SK-N-SH (cell line): ENCODE data around the gene SMIM7. TPM values are rescaled to one million over a fixed set of nuclear protein-coding genes. Genes with fewer than 3 reads are reported as not detected.

Source experiments
- CTCF ChIA-PET: fragments of 300-600, 350-600 bp; formaldehyde crosslinking; extraction: SDS; loops from one replicate; lab custom pipeline; 2021; lab: Yijun Ruan, JAX
- POLR2A ChIA-PET: fragments of 350-600 bp; sonication (Branson Sonifier 250); formaldehyde crosslinking; extraction: SDS; loops from one replicate; lab custom pipeline; 2020; ENCODE audit warnings: antibody characterized with exemption, inconsistent platforms; lab: Yijun Ruan, JAX
- DNase-seq: peaks from one replicate; pipeline ENCODE4 v3.0.0; 2012
- H2AFZ ChIP-seq: fragments of 200-600 bp; sonication (generic); 2 replicates; pipeline ENCODE4 v1.8.1; 2016; ENCODE audit warnings: antibody characterized with exemption, mild to moderate bottlenecking, low read depth
- H3F3A ChIP-seq: fragments of 200-600 bp; sonication (generic); replicated peaks from 2 replicates; pipeline ENCODE3; 2016; ENCODE audit warnings: antibody characterized with exemption, mild to moderate bottlenecking; ENCODE audit not compliant: insufficient read depth
- H3K27ac ChIP-seq, 2 experiments: fragments of 200-500 bp in 1 of 2; fragments of 200-600 bp in 1 of 2; sonication (Bioruptor generic) in 1 of 2; sonication (generic), shearing (Covaris generic) in 1 of 2; 2 replicates each; pipeline versions ENCODE4 v1.5.1 to v1.6.1; 2014 to 2016; ENCODE audit warnings: low read depth in 2 of 2, inconsistent platforms in 1 of 2, low read length in 1 of 2, mild to moderate bottlenecking in 1 of 2, mixed read lengths in 1 of 2
- H3K27me3 ChIP-seq: fragments of 200-600 bp; sonication (generic), shearing (Covaris generic); 2 replicates; pipeline ENCODE4 v1.6.1; 2016; ENCODE audit warnings: mixed run types; ENCODE audit not compliant: insufficient read depth
- H3K36me3 ChIP-seq, 2 experiments: fragments of 200-500 bp in 1 of 2; fragments of 200-600 bp in 1 of 2; sonication (Bioruptor generic) in 1 of 2; sonication (generic) in 1 of 2; replicated peaks in 1 of 2; 2 replicates each; pipeline versions ENCODE3 to v1.5.1; 2014 to 2016; ENCODE audit warnings: low read length in 1 of 2, mild to moderate bottlenecking in 1 of 2; ENCODE audit not compliant: insufficient read depth in 2 of 2, control insufficient read depth in 1 of 2
- H3K4me1 ChIP-seq, 2 experiments: fragments of 200-500 bp in 1 of 2; fragments of 200-600 bp in 1 of 2; sonication (Bioruptor generic) in 1 of 2; sonication (generic), shearing (Covaris generic) in 1 of 2; 2 replicates each; pipeline versions ENCODE4 v1.5.1 to v1.6.1; 2014 to 2016; ENCODE audit warnings: low read depth in 1 of 2, low read length in 1 of 2, mixed run types in 1 of 2; ENCODE audit not compliant: insufficient read depth in 2 of 2, control insufficient read depth in 1 of 2
- H3K4me2 ChIP-seq: fragments of 200-600 bp; sonication (generic), shearing (Covaris generic); 2 replicates; pipeline ENCODE4 v1.6.1; 2017; ENCODE audit warnings: mixed run types
- H3K4me3 ChIP-seq, 2 experiments: fragments of 200-500 bp in 1 of 2; fragments of 200-600 bp in 1 of 2; sonication (Bioruptor generic) in 1 of 2; sonication (generic), shearing (Covaris generic) in 1 of 2; 2 replicates each; pipeline versions ENCODE4 v1.5.1 to v1.8.1; 2014 to 2016; ENCODE audit warnings: low read depth in 2 of 2, inconsistent platforms in 1 of 2, low read length in 1 of 2, mild to moderate bottlenecking in 1 of 2, mixed read lengths in 1 of 2, moderate library complexity in 1 of 2
- H3K79me2 ChIP-seq: fragments of 200-600 bp; sonication (generic); 2 replicates; pipeline ENCODE4 v1.8.1; 2017; ENCODE audit warnings: mild to moderate bottlenecking; ENCODE audit not compliant: insufficient read depth
- H3K9ac ChIP-seq: fragments of 200-600 bp; sonication (generic); 2 replicates; pipeline ENCODE4 v1.6.1; 2017; ENCODE audit warnings: mixed run types
- H3K9me2 ChIP-seq: fragments of 200-600 bp; sonication (generic); 2 replicates; pipeline ENCODE4 v1.6.1; 2017; ENCODE audit warnings: mixed run types
- H3K9me3 ChIP-seq: fragments of 200-600 bp; sonication (generic); 2 replicates; pipeline ENCODE4 v1.6.1; 2017; ENCODE audit warnings: mixed run types, mild to moderate bottlenecking, moderate library complexity
- H4K20me1 ChIP-seq: fragments of 200-600 bp; sonication (generic); 2 replicates; pipeline ENCODE4 v1.6.1; 2017; ENCODE audit warnings: mild to moderate bottlenecking, mixed run types; ENCODE audit not compliant: insufficient read depth
- CTCF ChIP-seq: fragments of 200-600 bp; sonication (generic); IDR thresholded peaks from 2 replicates; pipeline ENCODE4 v1.6.1; 2017; ENCODE audit warnings: antibody characterized with exemption, mild to moderate bottlenecking, moderate library complexity
- ELF1 ChIP-seq: IDR thresholded peaks from 2 replicates; pipeline ENCODE4 v1.4.0; 2012
- EP300 ChIP-seq, 2 experiments: IDR thresholded peaks; 2 replicates each; pipeline versions ENCODE4 v1.4.0 to v1.6.1; 2012; ENCODE audit warnings: borderline replicate concordance in 1 of 2, low read depth in 1 of 2, low read length in 1 of 2
- GABPA ChIP-seq: IDR thresholded peaks from 2 replicates; pipeline ENCODE4 v1.4.0; 2012; ENCODE audit warnings: low read depth, mild to moderate bottlenecking
- MXI1 ChIP-seq: IDR thresholded peaks from 2 replicates; pipeline ENCODE4 v1.6.1; 2012; ENCODE audit warnings: mild to moderate bottlenecking, low read depth, low read length, improper control_type of control experiment
- PBX3 ChIP-seq: IDR thresholded peaks from 2 replicates; pipeline ENCODE4; 2012
- RCOR1 ChIP-seq: fragments of 150-350 bp; IDR thresholded peaks from 2 replicates; pipeline ENCODE4 v1.6.1; 2017; ENCODE audit warnings: antibody characterized with exemption, low read length
- REST ChIP-seq: IDR thresholded peaks from 2 replicates; pipeline ENCODE4 v1.6.1; 2012; ENCODE audit warnings: mild to moderate bottlenecking, low read depth, low read length, moderate library complexity
- RXRA ChIP-seq: IDR thresholded peaks from 2 replicates; pipeline ENCODE4 v1.4.0; 2012; ENCODE audit warnings: low read depth, mild to moderate bottlenecking, borderline replicate concordance
- SIN3A ChIP-seq: IDR thresholded peaks from 2 replicates; pipeline ENCODE4 v1.6.1; 2012; ENCODE audit warnings: low read depth, mild to moderate bottlenecking, low read length, moderate library complexity, borderline replicate concordance
- SMC3 ChIP-seq: IDR thresholded peaks from 2 replicates; pipeline ENCODE4 v1.6.1; 2012; ENCODE audit warnings: low read depth, low read length, improper control_type of control experiment
- TAF1 ChIP-seq: IDR thresholded peaks from 2 replicates; pipeline ENCODE4 v1.6.1; 2012; ENCODE audit warnings: low read depth, mild to moderate bottlenecking, low read length, moderate library complexity, borderline replicate concordance
- TCF12 ChIP-seq: IDR thresholded peaks from 2 replicates; pipeline ENCODE4 v1.4.0; 2012
- TEAD4 ChIP-seq: IDR thresholded peaks from 2 replicates; pipeline ENCODE4 v1.4.0; 2012; ENCODE audit warnings: mild to moderate bottlenecking, borderline replicate concordance; ENCODE audit not compliant: insufficient read depth
- USF1 ChIP-seq: IDR thresholded peaks from 2 replicates; pipeline ENCODE4 v1.4.0; 2012; ENCODE audit warnings: low read depth, borderline replicate concordance
- WGBS: methylation state at CpG from one replicate; pipeline ENCODE4 v1.1.6; 2017; ENCODE audit warnings: low lambda C conversion rate; 5-methylcytosine and 5-hydroxymethylcytosine counted together
- polyA plus RNA-seq, 3 experiments: library from polyadenylated mRNA; depleted of rRNA; stranded (reverse); fragments of >200 nt; gene quantifications; 2 replicates each; pipeline ENCODE4 v1.2.3, GENCODE V29; 2012

The SMIM7 gene
- polyA plus RNA-seq, 1 of the 3 experiments (the other 2 are of a cell fraction): 74.2 TPM

GRCh38 chr19:16600824-16601223, 59.1 kb downstream of the SMIM7 start:
- Histone ChIP-seq H3K4me2 (no peak overlapping the region), H3F3A (no peaks in the 10 kb centered on the region), H3K36me3 (no peaks in the 10 kb centered on the region), H3K4me1 (peaks cover 2 to 42% of the 10 kb centered on the region in 2 experiments; a peak in 2 of 4 replicates), H3K27me3 (no peaks in the 10 kb centered on the region), H3K79me2 (peaks cover 100% of the 10 kb centered on the region), H3K9me2 (no peaks in the 10 kb centered on the region), H3K27ac (no peak overlapping the region), H4K20me1 (peaks cover 100% of the 10 kb centered on the region), H3K4me3 (no peak overlapping the region), H3K9ac (no peak overlapping the region), H2AFZ (no peak overlapping the region), H3K9me3 (no peaks in the 10 kb centered on the region)
- POLR2A ChIA-PET: no interaction called here
- CTCF ChIA-PET: interaction anchor here (1.4 to 3.1 kb wide), 2 partner anchors 9 to 11 kb away, joined by 4 to 12 read pairs; no protein-coding TSS in a partner anchor
- 96% methylated on average over 5 of the region's 5 CpGs for WGBS
- no peak for TF ChIP-seq ELF1
- TF ChIP-seq USF1: no peak
- no peak for TF ChIP-seq RXRA
- TF ChIP-seq REST: no peak
- TF ChIP-seq SIN3A: no peak
- no peak for TF ChIP-seq PBX3
- TF ChIP-seq MXI1: no peak
- TF ChIP-seq TAF1: no peak
- no peak for TF ChIP-seq RCOR1
- TF ChIP-seq GABPA: no peak
- no peak for TF ChIP-seq TEAD4
- no peak for TF ChIP-seq SMC3
- no peak for TF ChIP-seq TCF12
- no peak for TF ChIP-seq EP300 (IDR thresholded peaks at IDR 0.05; ENCODE audit: borderline replicate concordance in 1 of 2, low read depth in 1 of 2, low read length in 1 of 2)
- no peak for TF ChIP-seq CTCF
- DNase-seq: no peak
